NT2/D1 (cell line): ENCODE results near the gene TP53TG5.

Experiments
- SUZ12 ChIP-seq: IDR thresholded peaks from 2 replicates; pipeline ENCODE4 v1.6.1; 2011; ENCODE audit not compliant: insufficient read length, insufficient read depth; ENCODE audit errors: extremely low read depth
- YY1 ChIP-seq: IDR thresholded peaks from 2 replicates; pipeline ENCODE4 v1.6.1; 2011; ENCODE audit not compliant: insufficient read length, insufficient read depth
- ZNF274 ChIP-seq: IDR thresholded peaks from 2 replicates; pipeline ENCODE4 v1.6.1; 2011; ENCODE audit warnings: mild to moderate bottlenecking, low read depth, low read length

GRCh38 chr20:45390931-45391330 is 12.8 kb upstream of the TP53TG5 start:
- TF ChIP-seq SUZ12 (no peak), ZNF274 (no peak), YY1 (no peak)
